ENCODE measurements around the gene OR2S2. TPM values are rescaled to one million over a fixed set of nuclear protein-coding genes. Genes with fewer than 3 reads are reported as not detected.

Gene OR2S2
- total RNA-seq, 2 experiments from 2014 or later = not detected

DNA sequence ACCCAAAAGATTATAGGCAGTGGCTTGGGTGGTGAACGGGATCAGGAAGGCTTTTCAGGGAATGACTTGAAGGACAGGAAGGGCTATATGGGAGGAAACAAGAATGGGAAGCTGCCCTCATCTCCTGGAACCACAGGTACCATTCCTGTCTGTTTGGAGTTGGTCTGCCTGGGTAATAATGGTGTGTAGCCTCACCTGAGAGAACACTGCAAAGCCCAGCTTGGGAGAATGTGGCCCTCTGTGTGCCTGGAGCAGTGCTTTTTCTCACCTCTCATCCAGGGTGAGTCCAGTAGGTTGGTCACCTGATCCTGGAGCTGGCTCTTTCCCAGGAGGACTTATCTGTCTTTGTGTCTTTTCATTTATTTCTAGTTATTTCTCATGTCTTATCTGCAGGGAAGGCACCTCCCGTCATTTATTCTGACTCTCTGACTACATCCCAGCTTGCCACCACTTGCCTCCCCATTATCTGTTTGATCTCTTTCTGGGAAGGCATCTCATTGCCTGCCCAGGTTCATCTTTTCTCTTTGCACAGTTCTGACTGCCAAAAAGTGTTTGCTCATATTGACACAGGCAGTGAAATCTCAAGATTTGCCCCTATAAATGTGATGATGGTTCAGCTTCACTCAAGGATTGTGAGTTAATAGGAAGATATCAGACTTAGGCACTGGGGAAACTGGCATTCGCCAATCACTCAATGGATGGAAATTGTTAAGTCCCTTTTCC is 22.5 kb upstream of the OR2S2 start:
- Mint-ChIP-seq H3K27ac (no peak overlapping the region), H3K4me1 (ENCODE audit: low read depth) (peaks cover 9% of the 10 kb centered on the region), H3K9me3 (peaks cover 5% of the 10 kb centered on the region), H3K4me3 (no peak overlapping the region), H3K27me3 (peaks cover 71% of the 10 kb centered on the region), H3K36me3 (ENCODE audit: low read depth) (no peaks in the 10 kb centered on the region)
- CTCF ChIA-PET = no interaction called here
- Histone ChIP-seq H3K27ac (ENCODE audit: low read depth in 1 of 2, low read length in 2 of 2) (no peak overlapping the region), H3K4me1 (ENCODE audit: insufficient read depth, low read length) (no peaks in the 10 kb centered on the region), H3K27me3 (ENCODE audit: control insufficient read depth in 1 of 2, insufficient read depth in 2 of 2, low read length in 2 of 2) (peaks cover 24 to 34% of the 10 kb centered on the region in 2 experiments), H3K36me3 (ENCODE audit: insufficient read depth, low read length) (no peaks in the 10 kb centered on the region), H3K4me3 (ENCODE audit: low read length) (no peak overlapping the region), H3K9me3 (ENCODE audit: control insufficient read depth in 1 of 2, insufficient read depth in 1 of 2, low read length in 2 of 2) (peaks cover 8% of the 10 kb centered on the region in 2 experiments)
- DNase-seq = no peak
- intact Hi-C loops (cut with DNase I, micrococcal nuclease) = no loop called here
- TF ChIP-seq, protein P1, sequence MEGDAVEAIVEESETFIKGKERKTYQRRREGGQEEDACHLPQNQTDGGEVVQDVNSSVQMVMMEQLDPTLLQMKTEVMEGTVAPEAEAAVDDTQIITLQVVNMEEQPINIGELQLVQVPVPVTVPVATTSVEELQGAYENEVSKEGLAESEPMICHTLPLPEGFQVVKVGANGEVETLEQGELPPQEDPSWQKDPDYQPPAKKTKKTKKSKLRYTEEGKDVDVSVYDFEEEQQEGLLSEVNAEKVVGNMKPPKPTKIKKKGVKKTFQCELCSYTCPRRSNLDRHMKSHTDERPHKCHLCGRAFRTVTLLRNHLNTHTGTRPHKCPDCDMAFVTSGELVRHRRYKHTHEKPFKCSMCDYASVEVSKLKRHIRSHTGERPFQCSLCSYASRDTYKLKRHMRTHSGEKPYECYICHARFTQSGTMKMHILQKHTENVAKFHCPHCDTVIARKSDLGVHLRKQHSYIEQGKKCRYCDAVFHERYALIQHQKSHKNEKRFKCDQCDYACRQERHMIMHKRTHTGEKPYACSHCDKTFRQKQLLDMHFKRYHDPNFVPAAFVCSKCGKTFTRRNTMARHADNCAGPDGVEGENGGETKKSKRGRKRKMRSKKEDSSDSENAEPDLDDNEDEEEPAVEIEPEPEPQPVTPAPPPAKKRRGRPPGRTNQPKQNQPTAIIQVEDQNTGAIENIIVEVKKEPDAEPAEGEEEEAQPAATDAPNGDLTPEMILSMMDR (IDR thresholded peaks at IDR 0.05) = no peak
- POLR2A ChIA-PET = no interaction called here
- no peak for ATAC-seq (ENCODE audit: poor library complexity)

DNA sequence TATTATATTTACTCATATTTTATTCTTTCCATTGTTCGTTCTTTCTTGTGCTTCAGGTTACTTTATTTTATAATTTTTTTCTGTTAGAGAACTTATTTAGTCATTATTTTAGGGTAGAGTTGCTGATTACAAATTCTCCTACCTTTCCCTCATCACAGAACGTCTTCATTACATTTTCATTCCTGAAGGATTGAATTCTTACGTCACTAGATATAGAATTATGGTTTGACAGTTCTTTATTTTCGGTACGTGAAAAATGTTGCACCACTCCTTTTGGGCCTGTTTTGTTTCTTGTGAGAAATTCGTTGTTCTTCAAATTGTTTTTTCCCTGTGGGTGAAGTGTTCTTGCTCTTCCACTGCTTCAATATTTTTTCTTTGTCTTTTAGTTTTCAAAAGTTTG is 20.8 kb upstream of the OR2S2 start:
- Mint-ChIP-seq H3K36me3 (ENCODE audit: low read depth) (peaks cover 4% of the 10 kb centered on the region), H3K27ac (no peak overlapping the region), H3K4me3 (no peak overlapping the region), H3K4me1 (ENCODE audit: low read depth) (peaks cover 9% of the 10 kb centered on the region), H3K27me3 (peaks cover 76% of the 10 kb centered on the region), H3K9me3 (peaks cover 14% of the 10 kb centered on the region)
- H3K4me1 ChIP-seq (ENCODE audit: insufficient read depth, low read length) = no peaks in the 10 kb centered on the region
- H3K27ac ChIP-seq (ENCODE audit: low read depth in 1 of 2, low read length in 2 of 2) = no peak overlapping the region
- no peak overlapping the region for H3K4me3 ChIP-seq (ENCODE audit: low read length)
- POLR2A ChIA-PET = no interaction called here
- peaks cover 24 to 34% of the 10 kb centered on the region in 2 experiments for H3K27me3 ChIP-seq (ENCODE audit: control insufficient read depth in 1 of 2, insufficient read depth in 2 of 2, low read length in 2 of 2)
- DNase-seq (no peak), ATAC-seq (ENCODE audit: poor library complexity) (no peak)
- CTCF ChIA-PET = no interaction called here
- H3K36me3 ChIP-seq (ENCODE audit: insufficient read depth, low read length) = no peaks in the 10 kb centered on the region
- intact Hi-C loops (cut with DNase I, micrococcal nuclease) = no loop called here
- H3K9me3 ChIP-seq (ENCODE audit: control insufficient read depth in 1 of 2, insufficient read depth in 1 of 2, low read length in 2 of 2) = peaks cover 8 to 24% of the 10 kb centered on the region in 2 experiments
- TF ChIP-seq, protein P1 (IDR thresholded peaks at IDR 0.05) = no peak

DNA sequence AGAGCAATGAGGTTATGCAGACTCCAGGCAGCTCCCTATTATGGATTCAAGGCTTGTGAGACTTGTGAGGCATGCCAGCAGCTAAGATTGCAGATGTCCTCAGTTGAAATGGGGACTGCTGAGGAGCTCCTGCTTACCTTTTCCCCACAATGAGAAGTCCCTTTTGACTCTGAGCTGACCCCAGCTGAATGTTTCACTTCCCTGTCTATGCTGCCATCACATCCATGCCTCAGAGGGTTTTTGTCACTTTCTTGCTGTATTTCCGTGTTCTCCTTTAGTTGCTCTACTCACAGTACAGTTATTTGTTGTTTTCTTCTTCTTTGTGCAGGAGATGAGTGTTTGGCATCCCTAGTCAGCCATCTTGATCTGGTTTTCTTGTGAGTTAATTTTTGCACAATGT is 18.8 kb upstream of the OR2S2 start:
- H3K36me3 ChIP-seq (ENCODE audit: insufficient read depth, low read length) = no peaks in the 10 kb centered on the region
- no peak overlapping the region for H3K27ac ChIP-seq (ENCODE audit: low read depth in 1 of 2, low read length in 2 of 2)
- intact Hi-C loops (cut with DNase I, micrococcal nuclease) = no loop called here
- no peak overlapping the region for H3K4me3 ChIP-seq (ENCODE audit: low read length)
- H3K4me1 ChIP-seq (ENCODE audit: insufficient read depth, low read length) = peaks cover 5% of the 10 kb centered on the region
- DNase-seq = no peak
- peaks cover 24 to 44% of the 10 kb centered on the region in 2 experiments for H3K27me3 ChIP-seq (ENCODE audit: control insufficient read depth in 1 of 2, insufficient read depth in 2 of 2, low read length in 2 of 2)
- Mint-ChIP-seq H3K36me3 (ENCODE audit: low read depth) (peaks cover 4% of the 10 kb centered on the region), H3K4me3 (no peak overlapping the region), H3K27ac (no peak overlapping the region), H3K27me3 (peaks cover 85% of the 10 kb centered on the region), H3K9me3 (peaks cover 14% of the 10 kb centered on the region), H3K4me1 (ENCODE audit: low read depth) (peaks cover 15% of the 10 kb centered on the region)
- ATAC-seq (ENCODE audit: poor library complexity) = no peak
- H3K9me3 ChIP-seq (ENCODE audit: control insufficient read depth in 1 of 2, insufficient read depth in 1 of 2, low read length in 2 of 2) = peaks cover 8 to 24% of the 10 kb centered on the region in 2 experiments
- CTCF ChIA-PET = interaction anchor here (2.4 kb wide), 1 partner anchor 21 kb away, joined by 8 read pairs; no protein-coding TSS in a partner anchor
- TF ChIP-seq, protein P1 (IDR thresholded peaks at IDR 0.05) = no peak
- POLR2A ChIA-PET = no interaction called here
